HEK293 (cell line): ENCODE data around the gene TKTL1.
"Not testable (repeated sequence)": the region's sequence is repeated elsewhere in the genome, so short reads cannot be mapped to it uniquely, and the experiment has no call there.

Experiments used
- KLF10 ChIP-seq: fragments of 450-650 bp; IDR thresholded peaks from 2 replicates; pipeline ENCODE4 v1.5.1; 2018; ENCODE audit warnings: missing biosample characterization, mild to moderate bottlenecking, missing genetic modification characterization
- TF ChIP-seq, protein P1 (sequence below): fragments of 450-650 bp; formaldehyde crosslinking; IDR thresholded peaks from 2 replicates; pipeline ENCODE4 v1.5.1; 2016; ENCODE audit warnings: missing biosample characterization, missing genetic modification characterization

- TF ChIP-seq KLF10 (tag by site-specific recombination) = not testable (repeated sequence)
- TF ChIP-seq, protein P1, sequence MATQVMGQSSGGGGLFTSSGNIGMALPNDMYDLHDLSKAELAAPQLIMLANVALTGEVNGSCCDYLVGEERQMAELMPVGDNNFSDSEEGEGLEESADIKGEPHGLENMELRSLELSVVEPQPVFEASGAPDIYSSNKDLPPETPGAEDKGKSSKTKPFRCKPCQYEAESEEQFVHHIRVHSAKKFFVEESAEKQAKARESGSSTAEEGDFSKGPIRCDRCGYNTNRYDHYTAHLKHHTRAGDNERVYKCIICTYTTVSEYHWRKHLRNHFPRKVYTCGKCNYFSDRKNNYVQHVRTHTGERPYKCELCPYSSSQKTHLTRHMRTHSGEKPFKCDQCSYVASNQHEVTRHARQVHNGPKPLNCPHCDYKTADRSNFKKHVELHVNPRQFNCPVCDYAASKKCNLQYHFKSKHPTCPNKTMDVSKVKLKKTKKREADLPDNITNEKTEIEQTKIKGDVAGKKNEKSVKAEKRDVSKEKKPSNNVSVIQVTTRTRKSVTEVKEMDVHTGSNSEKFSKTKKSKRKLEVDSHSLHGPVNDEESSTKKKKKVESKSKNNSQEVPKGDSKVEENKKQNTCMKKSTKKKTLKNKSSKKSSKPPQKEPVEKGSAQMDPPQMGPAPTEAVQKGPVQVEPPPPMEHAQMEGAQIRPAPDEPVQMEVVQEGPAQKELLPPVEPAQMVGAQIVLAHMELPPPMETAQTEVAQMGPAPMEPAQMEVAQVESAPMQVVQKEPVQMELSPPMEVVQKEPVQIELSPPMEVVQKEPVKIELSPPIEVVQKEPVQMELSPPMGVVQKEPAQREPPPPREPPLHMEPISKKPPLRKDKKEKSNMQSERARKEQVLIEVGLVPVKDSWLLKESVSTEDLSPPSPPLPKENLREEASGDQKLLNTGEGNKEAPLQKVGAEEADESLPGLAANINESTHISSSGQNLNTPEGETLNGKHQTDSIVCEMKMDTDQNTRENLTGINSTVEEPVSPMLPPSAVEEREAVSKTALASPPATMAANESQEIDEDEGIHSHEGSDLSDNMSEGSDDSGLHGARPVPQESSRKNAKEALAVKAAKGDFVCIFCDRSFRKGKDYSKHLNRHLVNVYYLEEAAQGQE (tag by site-specific recombination) = not testable (repeated sequence)
Measured at GRCh38 chrX:154343620-154344019, 48.0 kb downstream of the TKTL1 start.
